NT2/D1 (cell line): ENCODE results near the gene TNFSF12.

Experiments
- DNase-seq: peaks from one replicate; pipeline ENCODE4 v3.0.0-alpha.2; 2011; ENCODE audit warnings: low read depth, low spot score
- H3K27me3 ChIP-seq: 2 replicates; pipeline ENCODE4 v1.6.0; 2011; ENCODE audit warnings: mild to moderate bottlenecking; ENCODE audit not compliant: insufficient read length, insufficient read depth
- H3K36me3 ChIP-seq: 2 replicates; pipeline ENCODE4 v1.6.1; 2011; ENCODE audit warnings: mild to moderate bottlenecking, low read length, mixed read lengths; ENCODE audit not compliant: insufficient read depth, insufficient read length
- H3K4me1 ChIP-seq: 2 replicates; pipeline ENCODE4 v1.5.1; 2011; ENCODE audit not compliant: insufficient read depth, insufficient read length
- H3K4me3 ChIP-seq: 2 replicates; pipeline ENCODE4 v1.5.1; 2011; ENCODE audit warnings: low read depth; ENCODE audit not compliant: insufficient read length
- H3K9ac ChIP-seq: 2 replicates; pipeline ENCODE4 v1.6.0; 2011; ENCODE audit warnings: low read depth; ENCODE audit not compliant: insufficient read length
- H3K9me3 ChIP-seq: 2 replicates; pipeline ENCODE4 v1.5.1; 2011; ENCODE audit warnings: mild to moderate bottlenecking, low read length; ENCODE audit not compliant: insufficient read depth
- SUZ12 ChIP-seq: IDR thresholded peaks from 2 replicates; pipeline ENCODE4 v1.6.1; 2011; ENCODE audit not compliant: insufficient read length, insufficient read depth; ENCODE audit errors: extremely low read depth
- YY1 ChIP-seq: IDR thresholded peaks from 2 replicates; pipeline ENCODE4 v1.6.1; 2011; ENCODE audit not compliant: insufficient read length, insufficient read depth
- ZNF274 ChIP-seq: IDR thresholded peaks from 2 replicates; pipeline ENCODE4 v1.6.1; 2011; ENCODE audit warnings: mild to moderate bottlenecking, low read depth, low read length

The TNFSF12 gene

DNA sequence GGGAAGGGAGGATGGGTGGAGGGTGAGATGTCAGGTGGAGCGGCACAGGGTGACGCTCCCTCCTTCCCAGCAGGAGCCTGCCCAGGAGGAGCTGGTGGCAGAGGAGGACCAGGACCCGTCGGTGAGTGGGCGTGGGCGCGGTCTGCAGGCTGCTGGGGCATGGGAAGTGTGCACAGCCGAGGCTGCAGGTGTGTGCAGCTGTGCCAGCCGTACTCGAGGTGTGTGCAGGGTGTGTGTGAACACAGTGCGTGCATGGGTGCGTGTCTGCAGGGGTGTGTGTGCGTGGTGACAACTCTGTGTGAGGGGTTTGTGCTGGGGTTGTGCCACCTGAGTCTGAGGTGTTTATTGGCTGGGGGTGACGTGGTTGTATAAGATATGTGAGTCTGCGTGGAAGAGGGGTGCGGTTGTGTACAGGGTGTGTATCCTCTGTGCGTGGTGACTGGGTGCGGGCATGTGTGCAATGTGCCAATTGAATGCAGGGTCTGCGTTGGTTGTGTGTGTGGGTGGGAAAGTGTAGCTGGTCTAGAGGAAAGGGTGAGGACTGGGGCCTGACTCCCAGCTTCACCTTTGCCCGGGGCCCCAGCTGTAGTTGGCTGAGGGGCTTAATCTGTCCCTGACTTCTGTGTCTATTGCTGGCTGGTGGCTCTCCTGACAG, 670 bp downstream of the TNFSF12 start:
- no peak for TF ChIP-seq ZNF274
- TF ChIP-seq YY1, result no peak
- no peak for TF ChIP-seq SUZ12
- H3K27me3 ChIP-seq, result no peaks in the 10 kb centered on the region
- no peaks in the 10 kb centered on the region for H3K4me1 ChIP-seq
- DNase-seq, result no peak
- H3K9ac ChIP-seq, result no peak overlapping the region
- H3K4me3 ChIP-seq, result no peak overlapping the region
- no peaks in the 10 kb centered on the region for H3K36me3 ChIP-seq
- H3K9me3 ChIP-seq, result no peaks in the 10 kb centered on the region

- TF ChIP-seq YY1, result no peak
- no peak for TF ChIP-seq SUZ12
- Histone ChIP-seq H3K36me3 (no peaks in the 10 kb centered on the region), H3K9me3 (no peaks in the 10 kb centered on the region), H3K4me3 (no peak overlapping the region), H3K27me3 (no peaks in the 10 kb centered on the region), H3K4me1 (no peaks in the 10 kb centered on the region), H3K9ac (no peak overlapping the region)
- no peak for DNase-seq
Measured at GRCh38 chr17:7550344-7550743, 1.5 kb downstream of the TNFSF12 start.

GRCh38 chr17:7551396-7551795, 2.5 kb downstream of the TNFSF12 start:
- TF ChIP-seq ZNF274 (no peak), YY1 (no peak), SUZ12 (no peak)
- no peak for DNase-seq
- H3K9me3 ChIP-seq, result no peaks in the 10 kb centered on the region
- H3K4me1 ChIP-seq, result no peaks in the 10 kb centered on the region
- no peak overlapping the region for H3K9ac ChIP-seq
- H3K36me3 ChIP-seq, result no peaks in the 10 kb centered on the region
- H3K4me3 ChIP-seq, result no peak overlapping the region
- no peaks in the 10 kb centered on the region for H3K27me3 ChIP-seq

DNA sequence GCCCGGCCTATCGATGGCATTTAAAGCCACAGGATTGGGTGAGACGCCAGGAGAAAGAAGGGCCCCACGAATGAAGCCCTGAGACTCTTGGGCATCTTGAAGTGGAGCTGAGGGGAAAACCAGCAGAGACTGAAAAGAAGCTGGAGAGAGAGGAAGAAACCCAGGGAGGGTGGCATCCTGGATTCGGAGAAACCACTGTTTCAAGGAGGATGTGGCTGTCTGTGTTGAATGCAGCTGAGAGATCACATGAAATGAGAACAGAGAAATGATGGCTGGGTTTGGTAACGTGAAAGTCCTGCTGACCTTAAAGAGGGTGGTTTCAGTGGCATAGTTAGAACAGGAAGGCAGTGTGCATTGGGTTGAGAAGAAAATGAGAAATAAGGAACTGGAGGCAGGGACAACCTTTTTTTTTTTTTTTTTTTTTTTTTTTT, 3.8 kb downstream of the TNFSF12 start:
- Histone ChIP-seq H3K4me1 (peaks cover 5% of the 10 kb centered on the region), H3K9me3 (no peaks in the 10 kb centered on the region), H3K27me3 (no peaks in the 10 kb centered on the region), H3K4me3 (no peak overlapping the region), H3K36me3 (no peaks in the 10 kb centered on the region), H3K9ac (no peak overlapping the region)
- no peak for TF ChIP-seq YY1
- TF ChIP-seq ZNF274, result no peak
- no peak for TF ChIP-seq SUZ12
- no peak for DNase-seq

- DNase-seq, result no peak
- TF ChIP-seq YY1, result no peak
- TF ChIP-seq SUZ12, result no peak
- TF ChIP-seq ZNF274, result no peak
Measured at GRCh38 chr17:7553356-7553755, 4.5 kb downstream of the TNFSF12 start.

GRCh38 chr17:7555320-7555948, 6.6 kb downstream of the TNFSF12 start:
- H3K9ac ChIP-seq, result no peak overlapping the region
- no peak for DNase-seq
- H3K4me3 ChIP-seq, result no peak overlapping the region
- no peak for TF ChIP-seq ZNF274
- no peak for TF ChIP-seq SUZ12
- TF ChIP-seq YY1, result no peak
- no peaks in the 10 kb centered on the region for H3K9me3 ChIP-seq
- H3K36me3 ChIP-seq, result no peaks in the 10 kb centered on the region
- H3K4me1 ChIP-seq, result peaks cover 26% of the 10 kb centered on the region
- H3K27me3 ChIP-seq, result no peaks in the 10 kb centered on the region

More at GRCh38 chr17:7553356-7553755, 4.5 kb downstream of the TNFSF12 start:
- Histone ChIP-seq H3K4me1 (peaks cover 10% of the 10 kb centered on the region), H3K27me3 (no peaks in the 10 kb centered on the region), H3K36me3 (no peaks in the 10 kb centered on the region), H3K9me3 (no peaks in the 10 kb centered on the region), H3K9ac (no peak overlapping the region), H3K4me3 (no peak overlapping the region)

DNA sequence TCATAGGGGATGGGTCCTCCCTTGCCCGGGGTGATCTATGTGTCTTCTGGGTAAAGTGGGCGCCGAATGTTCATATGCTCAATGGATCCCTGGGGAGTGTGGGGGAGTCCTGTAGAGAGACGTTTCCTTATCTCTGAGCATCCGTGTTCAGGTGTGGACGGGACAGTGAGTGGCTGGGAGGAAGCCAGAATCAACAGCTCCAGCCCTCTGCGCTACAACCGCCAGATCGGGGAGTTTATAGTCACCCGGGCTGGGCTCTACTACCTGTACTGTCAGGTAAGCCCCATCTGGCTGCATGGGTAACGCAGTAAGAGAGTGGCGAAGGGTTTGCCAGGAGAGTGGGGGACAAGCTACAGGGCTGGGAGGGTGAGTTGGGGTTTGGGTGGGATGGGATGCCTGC, 7.8 kb downstream of the TNFSF12 start:
- TF ChIP-seq YY1 (no peak), ZNF274 (no peak), SUZ12 (no peak)
- no peak overlapping the region for H3K4me3 ChIP-seq
- no peaks in the 10 kb centered on the region for H3K36me3 ChIP-seq
- H3K9me3 ChIP-seq, result no peaks in the 10 kb centered on the region
- peaks cover 26% of the 10 kb centered on the region for H3K4me1 ChIP-seq
- no peak for DNase-seq
- no peaks in the 10 kb centered on the region for H3K27me3 ChIP-seq
- no peak overlapping the region for H3K9ac ChIP-seq
